ENCODE results near the gene SRRT.

DNA sequence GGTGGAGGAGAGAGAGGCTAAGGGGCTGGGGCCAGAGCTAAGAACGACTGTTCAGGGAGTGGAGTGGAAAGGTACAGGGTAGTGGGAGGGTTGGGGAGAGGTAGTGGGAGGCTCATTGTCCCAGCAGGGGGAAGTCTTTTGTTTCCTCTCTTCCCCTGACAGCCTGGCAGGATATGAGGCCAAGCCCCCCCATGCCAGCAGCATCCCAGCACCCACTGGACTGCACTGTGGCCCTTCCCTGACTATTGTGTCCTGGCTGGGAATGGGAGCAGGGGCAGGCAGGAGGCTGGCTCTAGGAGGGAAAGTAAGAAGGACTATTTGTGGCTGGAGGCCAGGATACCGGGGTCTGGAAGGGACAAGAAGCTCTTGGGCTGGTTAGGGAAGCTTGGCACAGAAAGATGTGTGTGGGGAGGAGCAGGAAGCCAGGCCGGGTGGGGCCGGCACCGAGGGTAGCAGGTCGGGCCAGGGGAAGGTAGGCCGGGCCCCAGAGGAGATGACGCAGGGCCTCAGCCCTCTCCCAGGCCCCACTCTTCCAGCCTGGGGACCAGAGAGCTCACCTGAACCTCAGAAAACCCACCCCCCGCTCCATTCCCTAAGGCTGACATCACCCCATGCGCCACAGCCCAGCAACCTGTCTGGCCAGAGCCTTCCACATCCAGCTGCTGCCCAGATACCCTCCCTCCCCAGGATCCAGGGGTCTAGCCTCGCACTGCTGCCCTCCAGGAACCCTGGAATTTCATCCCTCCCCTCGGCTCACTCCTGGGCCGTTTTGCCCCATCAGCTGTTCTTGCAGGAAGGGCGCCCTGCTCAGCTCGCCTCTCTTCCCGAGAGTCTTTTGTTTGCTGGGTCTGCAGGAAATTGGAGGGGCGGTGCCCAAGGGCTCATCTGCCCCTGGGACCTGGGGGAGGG lies 38.7 kb upstream of the SRRT start:
- TF ChIP-seq, protein P1, sequence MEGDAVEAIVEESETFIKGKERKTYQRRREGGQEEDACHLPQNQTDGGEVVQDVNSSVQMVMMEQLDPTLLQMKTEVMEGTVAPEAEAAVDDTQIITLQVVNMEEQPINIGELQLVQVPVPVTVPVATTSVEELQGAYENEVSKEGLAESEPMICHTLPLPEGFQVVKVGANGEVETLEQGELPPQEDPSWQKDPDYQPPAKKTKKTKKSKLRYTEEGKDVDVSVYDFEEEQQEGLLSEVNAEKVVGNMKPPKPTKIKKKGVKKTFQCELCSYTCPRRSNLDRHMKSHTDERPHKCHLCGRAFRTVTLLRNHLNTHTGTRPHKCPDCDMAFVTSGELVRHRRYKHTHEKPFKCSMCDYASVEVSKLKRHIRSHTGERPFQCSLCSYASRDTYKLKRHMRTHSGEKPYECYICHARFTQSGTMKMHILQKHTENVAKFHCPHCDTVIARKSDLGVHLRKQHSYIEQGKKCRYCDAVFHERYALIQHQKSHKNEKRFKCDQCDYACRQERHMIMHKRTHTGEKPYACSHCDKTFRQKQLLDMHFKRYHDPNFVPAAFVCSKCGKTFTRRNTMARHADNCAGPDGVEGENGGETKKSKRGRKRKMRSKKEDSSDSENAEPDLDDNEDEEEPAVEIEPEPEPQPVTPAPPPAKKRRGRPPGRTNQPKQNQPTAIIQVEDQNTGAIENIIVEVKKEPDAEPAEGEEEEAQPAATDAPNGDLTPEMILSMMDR (IDR thresholded peaks at IDR 0.05; ENCODE audit: low read depth, low read length): no peak
- no peak for TF ChIP-seq EZH2phosphoT487 (IDR thresholded peaks at IDR 0.05; ENCODE audit: low read depth)

Measured in OCI-LY3 (cell line).